Measurements from ENCODE around the gene GALNTL6.

The GALNTL6 gene

DNA sequence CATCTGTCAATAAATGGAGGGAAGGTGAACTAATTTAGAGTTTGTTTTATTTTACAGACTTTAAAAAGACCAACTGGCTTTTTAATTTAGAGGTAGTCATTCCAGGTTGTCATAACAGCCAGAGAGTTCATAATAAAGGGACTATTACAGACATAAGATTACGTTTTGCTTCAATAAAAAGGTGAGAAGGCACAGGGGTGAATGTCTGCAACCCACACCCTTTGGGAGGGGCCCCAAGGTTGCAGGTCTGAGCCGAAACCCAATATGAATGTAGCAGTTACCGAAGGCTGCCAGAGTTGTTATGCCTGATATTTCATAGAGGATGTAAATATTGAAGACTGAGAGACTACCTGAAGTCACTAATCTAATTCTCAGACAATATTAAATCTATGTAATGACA is 1025.7 kb downstream of the GALNTL6 start:
- no peak for TF ChIP-seq EZH2phosphoT487 (conservative IDR thresholded peaks at IDR 0.05; ENCODE audit: low read length)
- TF ChIP-seq, protein P1, sequence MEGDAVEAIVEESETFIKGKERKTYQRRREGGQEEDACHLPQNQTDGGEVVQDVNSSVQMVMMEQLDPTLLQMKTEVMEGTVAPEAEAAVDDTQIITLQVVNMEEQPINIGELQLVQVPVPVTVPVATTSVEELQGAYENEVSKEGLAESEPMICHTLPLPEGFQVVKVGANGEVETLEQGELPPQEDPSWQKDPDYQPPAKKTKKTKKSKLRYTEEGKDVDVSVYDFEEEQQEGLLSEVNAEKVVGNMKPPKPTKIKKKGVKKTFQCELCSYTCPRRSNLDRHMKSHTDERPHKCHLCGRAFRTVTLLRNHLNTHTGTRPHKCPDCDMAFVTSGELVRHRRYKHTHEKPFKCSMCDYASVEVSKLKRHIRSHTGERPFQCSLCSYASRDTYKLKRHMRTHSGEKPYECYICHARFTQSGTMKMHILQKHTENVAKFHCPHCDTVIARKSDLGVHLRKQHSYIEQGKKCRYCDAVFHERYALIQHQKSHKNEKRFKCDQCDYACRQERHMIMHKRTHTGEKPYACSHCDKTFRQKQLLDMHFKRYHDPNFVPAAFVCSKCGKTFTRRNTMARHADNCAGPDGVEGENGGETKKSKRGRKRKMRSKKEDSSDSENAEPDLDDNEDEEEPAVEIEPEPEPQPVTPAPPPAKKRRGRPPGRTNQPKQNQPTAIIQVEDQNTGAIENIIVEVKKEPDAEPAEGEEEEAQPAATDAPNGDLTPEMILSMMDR (IDR thresholded peaks at IDR 0.05; ENCODE audit: insufficient read depth, low read length, poor library complexity, severe bottlenecking) = no peak
- Histone ChIP-seq H3K27me3 (ENCODE audit: low read length) (no peaks in the 10 kb centered on the region), H3K9me3 (ENCODE audit: insufficient read depth, low read length) (no peaks in the 10 kb centered on the region), H3K36me3 (ENCODE audit: low read length) (no peaks in the 10 kb centered on the region), H3K4me3 (ENCODE audit: insufficient read depth, low read length, poor library complexity, severe bottlenecking) (no peak overlapping the region), H3F3A (ENCODE audit: insufficient read depth) (no peaks in the 10 kb centered on the region), H3K27ac (ENCODE audit: low read depth, low read length) (no peak overlapping the region), H3K9me2 (replicated peaks; ENCODE audit: insufficient read depth, low read length) (no peaks in the 10 kb centered on the region), H2AFZ (ENCODE audit: low read depth, low read length, severe bottlenecking) (no peak overlapping the region), H3K79me2 (ENCODE audit: insufficient read depth, low read length) (no peaks in the 10 kb centered on the region), H4K20me1 (ENCODE audit: low read depth, low read length) (no peaks in the 10 kb centered on the region), H3K4me2 (ENCODE audit: low read depth, low read length, poor library complexity, severe bottlenecking) (no peak overlapping the region), H3K9ac (ENCODE audit: low read length) (no peak overlapping the region)

DNA sequence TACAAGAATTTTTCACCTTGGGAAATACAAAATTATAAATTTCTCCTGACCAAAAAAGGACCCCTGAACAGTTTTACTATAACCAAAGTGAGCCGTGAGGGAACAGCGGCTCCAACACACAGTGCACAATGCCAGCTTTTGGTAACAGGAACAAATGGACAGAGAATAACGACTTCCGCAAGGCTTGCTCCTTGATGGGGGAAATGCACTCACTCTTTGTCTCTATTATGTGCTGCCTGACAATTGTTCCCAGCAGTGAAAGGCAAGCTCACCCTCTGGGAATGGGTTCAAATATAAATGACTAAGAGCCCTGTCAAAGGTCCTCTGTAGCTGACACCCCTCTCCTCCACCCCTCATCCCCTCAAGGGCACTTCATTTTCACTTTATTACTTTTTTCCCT is 1029.6 kb downstream of the GALNTL6 start:
- no peaks in the 10 kb centered on the region for H3K79me2 ChIP-seq (ENCODE audit: insufficient read depth, low read length)
- H3F3A ChIP-seq (ENCODE audit: insufficient read depth) = no peaks in the 10 kb centered on the region
- no peak overlapping the region for H3K9ac ChIP-seq (ENCODE audit: low read length)
- H3K4me3 ChIP-seq (ENCODE audit: insufficient read depth, low read length, poor library complexity, severe bottlenecking) = no peak overlapping the region
- no peak overlapping the region for H3K4me2 ChIP-seq (ENCODE audit: low read depth, low read length, poor library complexity, severe bottlenecking)
- no peaks in the 10 kb centered on the region for H3K36me3 ChIP-seq (ENCODE audit: low read length)
- H4K20me1 ChIP-seq (ENCODE audit: low read depth, low read length) = no peaks in the 10 kb centered on the region
- no peaks in the 10 kb centered on the region for H3K9me2 ChIP-seq (replicated peaks; ENCODE audit: insufficient read depth, low read length)
- H3K27ac ChIP-seq (ENCODE audit: low read depth, low read length) = no peak overlapping the region
- H2AFZ ChIP-seq (ENCODE audit: low read depth, low read length, severe bottlenecking) = no peak overlapping the region
- no peaks in the 10 kb centered on the region for H3K27me3 ChIP-seq (ENCODE audit: low read length)
- TF ChIP-seq EZH2phosphoT487 (conservative IDR thresholded peaks at IDR 0.05; ENCODE audit: low read length) = no peak
- no peaks in the 10 kb centered on the region for H3K9me3 ChIP-seq (ENCODE audit: insufficient read depth, low read length)

DNA sequence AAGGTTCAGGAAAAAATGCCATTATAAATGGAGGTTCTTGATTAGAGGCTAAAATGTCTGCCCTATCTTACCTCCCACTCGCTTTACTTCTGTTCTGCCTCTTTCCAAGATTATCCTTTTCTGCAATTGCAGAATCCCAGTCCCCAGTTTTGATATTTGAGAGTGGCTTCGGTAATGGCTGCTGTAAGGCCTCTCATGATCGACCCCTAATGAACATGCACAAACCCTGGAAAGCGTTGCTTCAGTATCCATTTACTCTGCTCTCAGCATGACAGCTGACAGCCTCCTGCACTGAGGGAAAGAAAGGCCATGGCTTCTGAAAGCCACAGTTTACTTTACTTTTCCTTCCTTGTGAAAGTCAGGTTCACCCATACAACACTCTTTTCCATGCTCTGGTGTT is 1030.0 kb downstream of the GALNTL6 start:
- no peaks in the 10 kb centered on the region for H3K79me2 ChIP-seq (ENCODE audit: insufficient read depth, low read length)
- TF ChIP-seq, protein P1 (IDR thresholded peaks at IDR 0.05; ENCODE audit: insufficient read depth, low read length, poor library complexity, severe bottlenecking) = no peak
- TF ChIP-seq EZH2phosphoT487 (conservative IDR thresholded peaks at IDR 0.05; ENCODE audit: low read length) = no peak
- H3K4me3 ChIP-seq (ENCODE audit: insufficient read depth, low read length, poor library complexity, severe bottlenecking) = no peak overlapping the region
- no peak overlapping the region for H3K27ac ChIP-seq (ENCODE audit: low read depth, low read length)
- H2AFZ ChIP-seq (ENCODE audit: low read depth, low read length, severe bottlenecking) = no peak overlapping the region
- H3F3A ChIP-seq (ENCODE audit: insufficient read depth) = no peaks in the 10 kb centered on the region
- H3K9ac ChIP-seq (ENCODE audit: low read length) = no peak overlapping the region
- H3K9me3 ChIP-seq (ENCODE audit: insufficient read depth, low read length) = no peaks in the 10 kb centered on the region
- no peaks in the 10 kb centered on the region for H3K9me2 ChIP-seq (replicated peaks; ENCODE audit: insufficient read depth, low read length)
- no peaks in the 10 kb centered on the region for H3K36me3 ChIP-seq (ENCODE audit: low read length)
- no peak overlapping the region for H3K4me2 ChIP-seq (ENCODE audit: low read depth, low read length, poor library complexity, severe bottlenecking)
- H3K27me3 ChIP-seq (ENCODE audit: low read length) = no peaks in the 10 kb centered on the region
- no peaks in the 10 kb centered on the region for H4K20me1 ChIP-seq (ENCODE audit: low read depth, low read length)

DNA sequence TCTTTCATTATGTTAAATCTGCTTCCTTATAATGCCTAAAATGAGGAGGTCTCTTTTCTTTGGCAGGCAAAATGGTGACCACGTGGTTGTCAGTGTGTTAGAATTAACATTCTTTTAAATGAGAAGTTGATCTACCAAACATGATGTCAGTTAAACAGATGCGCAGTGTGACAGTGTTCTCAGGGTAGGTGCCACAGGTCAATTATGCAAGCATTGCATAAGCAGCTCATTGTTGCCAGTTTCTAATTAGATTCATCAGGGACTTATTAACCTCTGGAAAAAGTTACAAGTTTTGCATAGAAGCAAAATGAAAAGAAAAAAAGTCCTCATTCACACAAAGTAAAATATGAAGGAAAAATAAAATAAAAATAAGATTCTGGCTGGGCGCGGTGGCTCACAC is 1031.4 kb downstream of the GALNTL6 start:
- Histone ChIP-seq H2AFZ (ENCODE audit: low read depth, low read length, severe bottlenecking) (no peak overlapping the region), H3K9me3 (ENCODE audit: insufficient read depth, low read length) (no peaks in the 10 kb centered on the region), H3K4me2 (ENCODE audit: low read depth, low read length, poor library complexity, severe bottlenecking) (no peak overlapping the region), H3F3A (ENCODE audit: insufficient read depth) (no peaks in the 10 kb centered on the region), H3K27ac (ENCODE audit: low read depth, low read length) (no peak overlapping the region), H3K27me3 (ENCODE audit: low read length) (no peaks in the 10 kb centered on the region), H4K20me1 (ENCODE audit: low read depth, low read length) (no peaks in the 10 kb centered on the region), H3K79me2 (ENCODE audit: insufficient read depth, low read length) (no peaks in the 10 kb centered on the region), H3K36me3 (ENCODE audit: low read length) (no peaks in the 10 kb centered on the region), H3K9ac (ENCODE audit: low read length) (no peak overlapping the region), H3K4me3 (ENCODE audit: insufficient read depth, low read length, poor library complexity, severe bottlenecking) (no peak overlapping the region), H3K9me2 (replicated peaks; ENCODE audit: insufficient read depth, low read length) (no peaks in the 10 kb centered on the region)
- no peak for TF ChIP-seq EZH2phosphoT487 (conservative IDR thresholded peaks at IDR 0.05; ENCODE audit: low read length)
- TF ChIP-seq, protein P1 (IDR thresholded peaks at IDR 0.05; ENCODE audit: insufficient read depth, low read length, poor library complexity, severe bottlenecking) = no peak
